Dendritic cell treated with granulocyte-macrophage colony-stimulating factor and Interleukin-4, amounts not matched to agents 40 ng/mL and 50 ng/mL, for 4 days (primary cell): Measurements from ENCODE around the gene ATP6V1C2.
A peak's percentile ranks its signal among the peaks of the same experiment; 100 is the strongest.

ENCODE experiments used
- H3K27ac Mint-ChIP-seq: one replicate; pipeline ENCODE4 v1.8.0; 2022; ENCODE audit warnings: mild to moderate bottlenecking, mixed read lengths
- H3K27me3 Mint-ChIP-seq: one replicate; pipeline ENCODE4 v1.8.0; 2022; ENCODE audit warnings: mild to moderate bottlenecking, mixed read lengths
- H3K36me3 Mint-ChIP-seq: one replicate; pipeline ENCODE4 v1.8.0; 2022; ENCODE audit warnings: low read depth, mixed read lengths
- H3K4me1 Mint-ChIP-seq: one replicate; pipeline ENCODE4 v1.8.0; 2022; ENCODE audit warnings: low read depth, mixed read lengths
- H3K4me3 Mint-ChIP-seq: one replicate; pipeline ENCODE4 v1.8.0; 2022; ENCODE audit warnings: mild to moderate bottlenecking, moderate library complexity, mixed read lengths
- H3K9me3 Mint-ChIP-seq: one replicate; pipeline ENCODE4 v1.8.0; 2022; ENCODE audit warnings: mixed read lengths
- intact Hi-C: fragments of 100-400 bp; cut with micrococcal nuclease; formaldehyde crosslinking; loops from one replicate; pipeline ENCODE4 v1.15.0; 2022

Gene ATP6V1C2

GRCh38 chr2:10826625-10827024 lies 105.2 kb downstream of the ATP6V1C2 start:
- peaks cover 22% of the 10 kb centered on the region for H3K4me1 Mint-ChIP-seq
- intact Hi-C loops = no loop called here
- no peak overlapping the region for H3K4me3 Mint-ChIP-seq
- no peaks in the 10 kb centered on the region for H3K9me3 Mint-ChIP-seq
- no peaks in the 10 kb centered on the region for H3K36me3 Mint-ChIP-seq
- peaks cover 64% of the 10 kb centered on the region for H3K27me3 Mint-ChIP-seq
- peak overlapping the region; percentile 30 for H3K27ac Mint-ChIP-seq

DNA sequence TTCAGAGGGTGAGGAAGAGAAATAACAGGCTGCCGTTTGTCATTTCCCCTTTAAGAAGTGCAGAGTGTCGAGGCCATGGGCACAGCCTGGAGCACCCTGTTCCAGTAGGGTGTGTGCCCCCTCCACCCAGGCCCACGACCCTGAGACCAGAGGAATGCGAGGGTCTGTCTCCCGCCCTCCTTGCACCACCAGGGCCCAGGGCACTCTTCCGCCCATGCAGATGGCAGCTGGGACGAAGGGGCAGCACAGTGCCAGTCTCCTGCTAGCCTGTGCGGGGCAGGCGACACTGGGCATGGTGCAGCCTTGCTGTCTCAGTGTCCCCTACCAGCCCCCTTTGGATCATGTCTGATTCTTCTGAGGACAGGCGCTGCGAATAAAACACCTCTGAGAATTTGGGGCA lies 106.9 kb downstream of the ATP6V1C2 start:
- peaks cover 20% of the 10 kb centered on the region for H3K4me1 Mint-ChIP-seq
- no peaks in the 10 kb centered on the region for H3K9me3 Mint-ChIP-seq
- no peak overlapping the region for H3K27ac Mint-ChIP-seq
- H3K4me3 Mint-ChIP-seq = no peak overlapping the region
- intact Hi-C loops = no loop called here
- H3K27me3 Mint-ChIP-seq = peaks cover 79% of the 10 kb centered on the region
- no peaks in the 10 kb centered on the region for H3K36me3 Mint-ChIP-seq

DNA sequence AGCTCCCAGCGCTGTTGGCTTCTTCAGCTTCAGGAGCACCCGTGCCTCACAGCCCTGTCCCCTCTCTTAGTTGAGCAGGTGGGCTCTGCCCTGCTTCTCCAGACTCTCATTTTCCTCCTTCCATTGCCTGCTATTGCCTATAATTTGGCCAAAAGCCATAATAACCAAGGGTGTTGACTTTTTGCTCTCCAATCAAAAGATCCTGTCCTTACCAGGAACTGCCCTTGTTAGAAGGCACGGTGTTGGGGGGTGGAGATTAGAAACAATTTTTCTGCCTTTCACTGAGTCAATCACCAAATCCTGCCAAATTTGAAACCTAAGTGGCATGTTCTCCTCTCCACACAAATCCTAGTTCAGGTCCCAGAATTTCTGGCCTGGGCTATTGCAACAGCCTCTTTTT lies 107.9 kb downstream of the ATP6V1C2 start:
- Mint-ChIP-seq H3K27me3 (peaks cover 76% of the 10 kb centered on the region), H3K9me3 (no peaks in the 10 kb centered on the region), H3K36me3 (no peaks in the 10 kb centered on the region), H3K27ac (no peak overlapping the region), H3K4me1 (peaks cover 20% of the 10 kb centered on the region), H3K4me3 (no peak overlapping the region)
- intact Hi-C loops = no loop called here

DNA sequence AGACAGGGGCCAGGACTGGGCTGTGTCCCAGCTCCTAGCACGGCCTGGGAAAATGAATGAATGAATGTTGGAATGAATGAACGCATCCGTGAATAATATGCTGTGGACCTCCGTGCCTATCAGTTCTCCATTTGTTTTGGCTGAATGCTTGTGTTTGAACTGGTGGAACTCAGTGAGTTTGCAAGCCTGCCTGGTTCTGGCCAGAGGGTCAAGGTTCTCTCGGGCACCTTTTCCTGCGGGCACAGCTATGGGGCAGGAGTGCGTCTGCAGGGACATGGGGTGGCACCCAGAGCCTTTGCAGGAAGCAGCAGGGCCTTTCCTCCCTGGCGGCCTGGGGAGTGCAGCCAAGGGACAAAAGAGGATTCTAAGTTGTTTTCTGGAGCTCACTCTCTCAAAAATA lies 108.8 kb downstream of the ATP6V1C2 start:
- Mint-ChIP-seq H3K27me3 (peaks cover 75% of the 10 kb centered on the region), H3K27ac (no peak overlapping the region), H3K36me3 (no peaks in the 10 kb centered on the region), H3K4me3 (no peak overlapping the region), H3K9me3 (no peaks in the 10 kb centered on the region), H3K4me1 (peaks cover 20% of the 10 kb centered on the region)
- intact Hi-C loops = loop anchor here (10.0 kb wide), 1 partner anchor 615 kb away; no protein-coding TSS in a partner anchor

GRCh38 chr2:10830641-10831399 lies 109.4 kb downstream of the ATP6V1C2 start:
- H3K4me3 Mint-ChIP-seq = no peak overlapping the region
- no peaks in the 10 kb centered on the region for H3K9me3 Mint-ChIP-seq
- no peaks in the 10 kb centered on the region for H3K36me3 Mint-ChIP-seq
- H3K27me3 Mint-ChIP-seq = peaks cover 74% of the 10 kb centered on the region
- H3K4me1 Mint-ChIP-seq = peaks cover 19% of the 10 kb centered on the region
- H3K27ac Mint-ChIP-seq = peak overlapping the region; percentile 49
- intact Hi-C loops = loop anchor here (10.0 kb wide), 1 partner anchor 614 kb away; no protein-coding TSS in a partner anchor

DNA sequence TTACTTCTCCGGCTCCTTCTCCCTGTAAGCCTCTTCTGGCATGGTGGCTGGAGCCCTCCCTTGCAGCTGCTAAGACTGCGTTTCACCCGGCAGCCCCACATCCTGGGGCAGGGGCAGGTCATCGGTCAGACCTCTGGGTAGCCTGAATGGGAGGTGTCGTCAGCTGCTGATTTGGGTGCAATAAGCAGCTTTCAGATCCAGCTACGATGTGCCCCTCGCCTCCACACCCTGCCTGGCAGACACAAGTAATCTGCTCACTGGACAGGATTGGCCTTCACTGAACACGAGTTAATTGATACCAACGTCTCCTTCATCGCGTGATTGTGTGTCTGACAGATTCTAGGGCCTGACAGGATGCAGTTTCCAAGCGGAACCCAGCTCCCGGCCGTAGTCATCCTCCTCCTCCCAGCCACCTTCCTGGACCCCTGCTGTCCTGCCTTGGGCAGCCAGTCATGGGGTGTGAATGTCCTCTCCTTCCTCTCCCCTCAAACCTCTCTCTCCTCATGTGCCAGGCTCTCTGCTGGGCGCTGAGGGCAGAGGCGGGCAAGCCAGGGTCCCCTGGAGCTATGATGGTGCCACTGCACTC lies 110.1 kb downstream of the ATP6V1C2 start:
- Mint-ChIP-seq H3K27me3 (peaks cover 71% of the 10 kb centered on the region), H3K27ac (no peak overlapping the region), H3K36me3 (no peaks in the 10 kb centered on the region), H3K9me3 (no peaks in the 10 kb centered on the region), H3K4me3 (no peak overlapping the region), H3K4me1 (peaks cover 13% of the 10 kb centered on the region)
- intact Hi-C loops = loop anchor here (10.0 kb wide), 1 partner anchor 613 kb away; no protein-coding TSS in a partner anchor

GRCh38 chr2:10832203-10832936 lies 110.9 kb downstream of the ATP6V1C2 start:
- H3K27ac Mint-ChIP-seq = no peak overlapping the region
- H3K9me3 Mint-ChIP-seq = no peaks in the 10 kb centered on the region
- no peaks in the 10 kb centered on the region for H3K36me3 Mint-ChIP-seq
- intact Hi-C loops = loop anchor here (2.0 to 10.0 kb wide), 2 partner anchors 292 to 612 kb away; no protein-coding TSS in a partner anchor
- H3K27me3 Mint-ChIP-seq = peaks cover 74% of the 10 kb centered on the region
- H3K4me3 Mint-ChIP-seq = no peak overlapping the region
- peaks cover 8% of the 10 kb centered on the region for H3K4me1 Mint-ChIP-seq

GRCh38 chr2:10833021-10833420 lies 111.6 kb downstream of the ATP6V1C2 start:
- peaks cover 78% of the 10 kb centered on the region for H3K27me3 Mint-ChIP-seq
- no peak overlapping the region for H3K4me3 Mint-ChIP-seq

DNA sequence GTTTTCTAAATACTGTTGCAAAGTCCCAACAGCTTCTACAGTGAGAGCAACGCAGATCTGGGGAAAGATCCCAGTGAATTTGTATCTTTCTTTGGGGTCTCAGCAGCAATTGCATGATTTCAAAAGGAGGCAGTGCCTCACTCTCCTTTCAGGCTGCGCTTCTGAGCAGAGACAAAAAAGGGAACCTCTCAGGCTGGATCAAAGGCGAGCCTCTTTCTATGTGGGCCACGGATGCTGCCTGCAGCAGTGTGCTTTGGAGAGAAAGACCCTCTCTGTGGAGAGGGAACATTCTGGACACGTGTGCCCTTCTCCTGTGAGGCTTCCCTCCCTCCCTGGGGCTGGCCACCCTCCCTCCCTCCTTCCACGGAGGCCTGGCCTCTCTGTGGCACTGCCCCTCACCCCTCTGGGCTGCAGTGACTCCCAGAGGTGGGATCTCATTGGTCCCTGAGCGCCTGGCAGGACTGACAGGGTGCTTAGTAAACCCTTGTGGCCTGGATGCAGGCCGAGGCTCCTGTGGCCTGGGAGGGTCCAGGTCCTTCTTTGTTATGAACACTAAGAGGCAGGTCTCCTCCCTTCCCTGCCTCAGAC lies 112.7 kb downstream of the ATP6V1C2 start:
- H3K36me3 Mint-ChIP-seq = no peaks in the 10 kb centered on the region
- peaks cover 73% of the 10 kb centered on the region for H3K27me3 Mint-ChIP-seq
- H3K4me1 Mint-ChIP-seq = no peaks in the 10 kb centered on the region
- no peak overlapping the region for H3K4me3 Mint-ChIP-seq
- intact Hi-C loops = loop anchor here (10.0 kb wide), 1 partner anchor 611 kb away; no protein-coding TSS in a partner anchor
- H3K27ac Mint-ChIP-seq = no peak overlapping the region
- H3K9me3 Mint-ChIP-seq = no peaks in the 10 kb centered on the region

More at GRCh38 chr2:10833021-10833420, 111.6 kb downstream of the ATP6V1C2 start:
- H3K36me3 Mint-ChIP-seq = no peaks in the 10 kb centered on the region
- peaks cover 7% of the 10 kb centered on the region for H3K4me1 Mint-ChIP-seq
- intact Hi-C loops = loop anchor here (2.0 to 10.0 kb wide), 2 partner anchors 292 to 612 kb away; no protein-coding TSS in a partner anchor
- H3K27ac Mint-ChIP-seq = no peak overlapping the region
- H3K9me3 Mint-ChIP-seq = no peaks in the 10 kb centered on the region
